IMR-90 (cell line): Measurements from ENCODE around the gene DMXL1. TPM values are rescaled to one million over a fixed set of nuclear protein-coding genes. Genes with fewer than 3 reads are reported as not detected.

ENCODE experiments used
- ATAC-seq: fragments of 200-7000 bp; cut with Tn5 transposase; 2 replicates; pipeline ENCODE4 v1.9.1; 2020; ENCODE audit warnings: low read depth, mild to moderate bottlenecking, moderate library complexity
- BruUV-seq: library from RNA; stranded (reverse); fragments of 400-500 nt; replicated peaks from 2 replicates; lab custom pipeline; 2021; lab: Mats Ljungman, UMichigan
- CTCF ChIA-PET: fragments of 300-600 bp; formaldehyde crosslinking; extraction: SDS; loops from one replicate; lab custom pipeline; 2021; ENCODE audit warnings: antibody characterized with exemption; lab: Yijun Ruan, JAX
- POLR2A ChIA-PET: fragments of 300-600 bp; sonication (Branson Sonifier 250); formaldehyde crosslinking; loops from one replicate; lab custom pipeline; 2022; ENCODE audit warnings: antibody characterized with exemption; ENCODE audit not compliant: unreplicated experiment; lab: Charles Lee
- DNase-seq: peaks from one replicate; pipeline ENCODE4 v3.0.0; 2013
- H2AFZ ChIP-seq: replicated peaks from 2 replicates; pipeline ENCODE3; 2013; ENCODE audit warnings: low read length, mild to moderate bottlenecking; ENCODE audit not compliant: poor library complexity
- H2AK5ac ChIP-seq: 2 replicates; pipeline ENCODE4 v1.6.1; 2013; ENCODE audit warnings: low read depth, low read length, inconsistent platforms
- H2AK9ac ChIP-seq: replicated peaks from 2 replicates; pipeline ENCODE3; 2013; ENCODE audit warnings: mild to moderate bottlenecking, low read depth, low read length, moderate library complexity; ENCODE audit not compliant: poor library complexity
- H2BK120ac ChIP-seq: 2 replicates; pipeline ENCODE4 v1.6.1; 2013; ENCODE audit warnings: low read depth, low read length, inconsistent platforms
- H2BK15ac ChIP-seq: 3 replicates; pipeline ENCODE4 v1.6.1; 2013; ENCODE audit warnings: low read depth, low read length, inconsistent platforms
- H2BK20ac ChIP-seq: 2 replicates; pipeline ENCODE4 v1.6.1; 2013; ENCODE audit warnings: low read depth, mild to moderate bottlenecking, inconsistent platforms, low read length, moderate library complexity
- H2BK5ac ChIP-seq: 2 replicates; pipeline ENCODE4 v1.6.1; 2013; ENCODE audit warnings: mild to moderate bottlenecking, low read depth, low read length, inconsistent platforms; ENCODE audit not compliant: poor library complexity, severe bottlenecking
- H3K14ac ChIP-seq: replicated peaks from 2 replicates; pipeline ENCODE4 v1.6.1; 2013; ENCODE audit warnings: low read depth, low read length, inconsistent platforms
- H3K18ac ChIP-seq: 2 replicates; pipeline ENCODE4 v1.6.1; 2013; ENCODE audit warnings: low read depth, low read length, control low read depth
- H3K23ac ChIP-seq: 2 replicates; pipeline ENCODE4 v1.6.1; 2013; ENCODE audit warnings: low read depth, low read length, inconsistent platforms
- H3K27ac ChIP-seq: 2 replicates; pipeline ENCODE4 v1.5.1; 2013; ENCODE audit warnings: mild to moderate bottlenecking, control low read depth, low read length; ENCODE audit not compliant: insufficient read depth
- H3K27me3 ChIP-seq: 2 replicates; pipeline ENCODE4 v1.6.1; 2013; ENCODE audit warnings: low read length; ENCODE audit not compliant: control insufficient read depth, insufficient read depth
- H3K36me3 ChIP-seq: 2 replicates; pipeline ENCODE4 v1.6.1; 2013; ENCODE audit warnings: low read length, mixed read lengths; ENCODE audit not compliant: control insufficient read depth, insufficient read depth
- H3K4ac ChIP-seq: 2 replicates; pipeline ENCODE4 v1.6.1; 2013; ENCODE audit warnings: low read depth, low read length, inconsistent platforms
- H3K4me1 ChIP-seq: 2 replicates; pipeline ENCODE4 v1.6.1; 2013; ENCODE audit warnings: low read length, mixed read lengths; ENCODE audit not compliant: control insufficient read depth, insufficient read depth
- H3K4me2 ChIP-seq: 2 replicates; pipeline ENCODE4 v1.6.1; 2013; ENCODE audit warnings: low read depth, mild to moderate bottlenecking, control low read depth, low read length, moderate library complexity
- H3K4me3 ChIP-seq: 2 replicates; pipeline ENCODE4 v1.5.1; 2013; ENCODE audit warnings: low read depth, mild to moderate bottlenecking, control low read depth, low read length, moderate library complexity; ENCODE audit not compliant: insufficient read depth
- H3K56ac ChIP-seq: 2 replicates; pipeline ENCODE4 v1.6.1; 2013; ENCODE audit warnings: low read length, inconsistent platforms; ENCODE audit not compliant: insufficient read depth; ENCODE audit errors: extremely low read depth
- H3K79me1 ChIP-seq, 2 experiments: 2 replicates each; pipeline ENCODE4 v1.6.1; 2013; ENCODE audit warnings: low read length in 2 of 2, inconsistent platforms in 1 of 2, low read depth in 1 of 2
- H3K9ac ChIP-seq: 2 replicates; pipeline ENCODE4 v1.6.1; 2013; ENCODE audit warnings: low read depth, low read length, control low read depth
- H3K9me1 ChIP-seq: 2 replicates; pipeline ENCODE4 v1.6.1; 2013; ENCODE audit warnings: low read length, inconsistent platforms; ENCODE audit not compliant: insufficient read depth
- H3K9me3 ChIP-seq: 2 replicates; pipeline ENCODE4 v1.6.1; 2013; ENCODE audit warnings: low read length; ENCODE audit not compliant: control insufficient read depth, insufficient read depth
- H4K20me1 ChIP-seq: 2 replicates; pipeline ENCODE4 v1.6.1; 2013; ENCODE audit warnings: low read length, inconsistent platforms; ENCODE audit not compliant: insufficient read depth
- H4K5ac ChIP-seq: 2 replicates; pipeline ENCODE4 v1.6.1; 2013; ENCODE audit warnings: mild to moderate bottlenecking, low read depth, low read length, control low read depth
- H4K8ac ChIP-seq, 2 experiments: 2 replicates each; pipeline ENCODE4 v1.6.1; 2013; ENCODE audit warnings: low read depth in 2 of 2, low read length in 2 of 2, control low read depth in 1 of 2, inconsistent platforms in 1 of 2
- H4K91ac ChIP-seq: 2 replicates; pipeline ENCODE4 v1.6.1; 2013; ENCODE audit warnings: low read depth, low read length, inconsistent platforms; ENCODE audit not compliant: insufficient read depth
- MAFK ChIP-seq: IDR thresholded peaks from 2 replicates; pipeline ENCODE4 v1.6.1; 2012; ENCODE audit warnings: low read depth, low read length, improper control_type of control experiment
- POLR2A ChIP-seq: IDR thresholded peaks from 2 replicates; pipeline ENCODE4 v1.6.1; 2012; ENCODE audit warnings: mild to moderate bottlenecking, low read depth, low read length
- WGBS, 2 experiments: methylation state at CpG; one replicate each; pipeline versions ENCODE4 v1.1.5 to v1.1.7; 2013; ENCODE audit warnings: missing lambda C conversion rate in 2 of 2; ENCODE audit not compliant: insufficient read length in 1 of 2; ENCODE audit errors: extremely low coverage in 2 of 2; 5-methylcytosine and 5-hydroxymethylcytosine counted together
- dilution Hi-C: fragments of 300-500 bp; cut with HindIII; formaldehyde crosslinking; loops from one replicate; pipeline ENCODE4 v1.14.3; 2018; ENCODE audit warnings: low sequenced_read_pairs; ENCODE audit not compliant: unreplicated experiment
- in situ Hi-C: fragments of 300-500 bp; cut with MboI; formaldehyde crosslinking; loops from 3 replicates; pipeline ENCODE4 v1.14.3; 2019; ENCODE audit warnings: low sequenced_read_pairs, inconsistent platforms, mixed read lengths
- intact Hi-C: fragments of 100-400 bp; cut with micrococcal nuclease; formaldehyde crosslinking; loops from 2 replicates; pipeline ENCODE4 v1.10.0; 2022
- polyA plus RNA-seq, 3 experiments: library from polyadenylated mRNA; depleted of rRNA; stranded (reverse); fragments of >200 nt; gene quantifications; 2 replicates each; pipeline ENCODE4 v1.2.3, GENCODE V29; 2012; ENCODE audit warnings: low replicate concordance in 1 of 3
- total RNA-seq: library from RNA; depleted of rRNA; stranded (reverse); fragments of >200 nt; gene quantifications from 2 replicates; pipeline ENCODE4 v1.2.3, GENCODE V29; 2012

DMXL1 gene
- total and polyA plus RNA-seq, 2 of the 4 experiments (the other 2 are of a cell fraction), result 8.1 to 21.5 TPM

DNA sequence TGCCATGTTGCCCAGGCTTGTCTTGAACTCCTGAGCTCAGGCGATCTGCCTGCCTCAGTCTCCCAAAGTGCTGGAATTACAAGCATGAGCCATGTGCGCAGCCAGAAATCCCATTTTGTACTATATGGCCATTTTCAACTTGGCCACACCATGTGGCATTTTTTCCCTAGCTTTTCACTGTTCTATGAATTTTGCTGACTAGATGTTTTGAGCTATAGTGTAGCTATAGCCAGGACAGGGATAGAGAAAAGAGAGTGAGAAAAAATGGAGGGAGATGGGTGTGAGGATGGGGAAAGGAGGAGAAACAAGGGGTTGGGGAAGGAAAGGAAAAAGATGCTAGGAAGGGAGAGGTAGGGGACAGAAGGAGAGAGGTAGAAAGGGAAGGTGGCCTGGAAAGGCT is 46.4 kb downstream of the DMXL1 start:
- Histone ChIP-seq H3K27me3 (no peaks in the 10 kb centered on the region), H3K27ac (no peak overlapping the region), H3K4me1 (no peaks in the 10 kb centered on the region), H2BK120ac (no peak overlapping the region), H2AK5ac (no peak overlapping the region), H2AFZ (no peak overlapping the region), H3K9me1 (no peaks in the 10 kb centered on the region), H3K36me3 (peaks cover 12% of the 10 kb centered on the region), H4K8ac (no peak overlapping the region), H4K20me1 (no peaks in the 10 kb centered on the region), H3K9me3 (no peaks in the 10 kb centered on the region), H3K9ac (no peak overlapping the region), H2BK15ac (no peak overlapping the region), H3K79me1 (no peaks in the 10 kb centered on the region), H3K4me3 (no peak overlapping the region), H3K4me2 (no peak overlapping the region), H3K23ac (no peak overlapping the region), H2BK20ac (no peak overlapping the region), H4K5ac (no peak overlapping the region), H3K56ac (no peak overlapping the region), H3K18ac (no peak overlapping the region), H2BK5ac (no peak overlapping the region), H2AK9ac (no peak overlapping the region), H3K14ac (no peak overlapping the region), H3K4ac (no peak overlapping the region), H4K91ac (no peak overlapping the region)
- no CpG with 5 or more reads among the region's 2 CpGs for WGBS, 2 experiments
- intact Hi-C loops, result no loop called here
- no TSS peak for BruUV-seq
- DNase-seq (no peak), ATAC-seq (no peak)
- in situ Hi-C loops, result no loop called here
- ChIA-PET POLR2A (no interaction called here), CTCF (no interaction called here)
- no peak for TF ChIP-seq POLR2A
- TF ChIP-seq MAFK, result peak; percentile 72
- dilution Hi-C loops, result no loop called here
